Measurements from ENCODE around the gene GRM1. TPM values are rescaled to one million over a fixed set of nuclear protein-coding genes. Genes with fewer than 3 reads are reported as not detected.

Gene GRM1
- total and polyA plus RNA-seq, 4 experiments from 2014 or later = not detected

DNA sequence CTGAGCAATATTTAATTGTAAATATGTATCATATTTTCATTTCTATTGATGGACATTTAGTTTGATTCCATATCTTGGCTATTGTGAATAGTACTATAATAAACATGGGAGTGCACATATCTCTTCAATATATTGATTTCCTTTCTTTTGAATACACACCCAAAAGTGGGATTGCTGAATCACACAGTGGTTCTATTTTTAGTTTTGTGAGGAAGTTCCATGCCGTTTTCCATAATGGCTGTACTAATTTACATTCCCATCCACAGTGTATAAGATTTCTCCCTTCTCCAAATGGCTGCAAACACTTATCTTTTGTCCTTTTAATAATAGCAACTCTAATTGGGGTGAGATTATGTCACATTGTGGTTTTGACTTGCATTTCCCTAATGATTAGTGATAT lies 428.0 kb downstream of the GRM1 start:
- Mint-ChIP-seq H3K27me3 (no peaks in the 10 kb centered on the region), H3K9me3 (peaks cover 0 to 41% (median 18%) of the 10 kb centered on the region in 8 donors), H3K36me3 (no peaks in the 10 kb centered on the region), H3K4me1 (no peaks in the 10 kb centered on the region), H3K27ac (no peak overlapping the region), H3K4me3 (no peak overlapping the region)
- CTCF ChIA-PET (ENCODE audit: partially characterized antibody) = no interaction called here
- no peak for DNase-seq
- intact Hi-C loops (cut with micrococcal nuclease) = no loop called here
- Histone ChIP-seq H3K36me3 (ENCODE audit: insufficient read depth, low read length) (no peaks in the 10 kb centered on the region), H3K27ac (ENCODE audit: low read depth, low read length) (no peak overlapping the region), H3K27me3 (ENCODE audit: insufficient read depth, low read length) (no peaks in the 10 kb centered on the region), H3K9me3 (ENCODE audit: control insufficient read depth in 1 of 2, low read length in 2 of 2) (no peaks in the 10 kb centered on the region), H3K4me1 (ENCODE audit: insufficient read depth, low read length) (no peaks in the 10 kb centered on the region), H3K4me3 (ENCODE audit: low read length in 2 of 2) (no peak overlapping the region)
- POLR2A ChIA-PET (ENCODE audit: partially characterized antibody) = no interaction called here

- no peaks in the 10 kb centered on the region for H3K4me1 Mint-ChIP-seq
- H3K9me3 Mint-ChIP-seq = peaks cover 0 to 43% (median 20%) of the 10 kb centered on the region in 8 donors
- no peak for DNase-seq
- CTCF ChIA-PET (ENCODE audit: partially characterized antibody) = no interaction called here
- H3K4me3 Mint-ChIP-seq = no peak overlapping the region
- no peak overlapping the region for H3K27ac ChIP-seq (ENCODE audit: low read depth, low read length)
- H3K27ac Mint-ChIP-seq = no peak overlapping the region
- no peak overlapping the region for H3K4me3 ChIP-seq (ENCODE audit: low read length in 2 of 2)
- no peaks in the 10 kb centered on the region for H3K36me3 ChIP-seq (ENCODE audit: insufficient read depth, low read length)
- POLR2A ChIA-PET (ENCODE audit: partially characterized antibody) = no interaction called here
- H3K36me3 Mint-ChIP-seq = no peaks in the 10 kb centered on the region
- no peaks in the 10 kb centered on the region for H3K27me3 ChIP-seq (ENCODE audit: insufficient read depth, low read length)
- no peaks in the 10 kb centered on the region for H3K4me1 ChIP-seq (ENCODE audit: insufficient read depth, low read length)
- intact Hi-C loops (cut with micrococcal nuclease) = no loop called here
- H3K27me3 Mint-ChIP-seq = no peaks in the 10 kb centered on the region
- no peaks in the 10 kb centered on the region for H3K9me3 ChIP-seq (ENCODE audit: control insufficient read depth in 1 of 2, low read length in 2 of 2)
Observed at GRCh38 chr6:146460941-146461340, 432.1 kb downstream of the GRM1 start.

GRCh38 chr6:146470091-146470770 lies 441.4 kb downstream of the GRM1 start:
- POLR2A ChIA-PET (ENCODE audit: partially characterized antibody) = no interaction called here
- intact Hi-C loops (cut with micrococcal nuclease) = no loop called here
- H3K9me3 ChIP-seq (ENCODE audit: control insufficient read depth in 1 of 2, low read length in 2 of 2) = no peaks in the 10 kb centered on the region
- H3K27me3 ChIP-seq (ENCODE audit: insufficient read depth, low read length) = no peaks in the 10 kb centered on the region
- H3K27ac ChIP-seq (ENCODE audit: low read depth, low read length) = no peak overlapping the region
- Mint-ChIP-seq H3K27ac (no peak overlapping the region), H3K4me1 (no peaks in the 10 kb centered on the region), H3K27me3 (no peaks in the 10 kb centered on the region), H3K4me3 (no peak overlapping the region), H3K9me3 (peaks cover 0 to 6% (median 0%) of the 10 kb centered on the region in 8 donors), H3K36me3 (no peaks in the 10 kb centered on the region)
- no peaks in the 10 kb centered on the region for H3K36me3 ChIP-seq (ENCODE audit: insufficient read depth, low read length)
- DNase-seq = no peak
- no peaks in the 10 kb centered on the region for H3K4me1 ChIP-seq (ENCODE audit: insufficient read depth, low read length)
- CTCF ChIA-PET (ENCODE audit: partially characterized antibody) = interaction anchor here (1.2 kb wide), 1 partner anchor 8 kb away, joined by 3 read pairs; no protein-coding TSS in a partner anchor
- H3K4me3 ChIP-seq (ENCODE audit: low read length in 2 of 2) = no peak overlapping the region

- H3K4me3 ChIP-seq (ENCODE audit: low read length in 2 of 2) = no peak overlapping the region
- no peaks in the 10 kb centered on the region for H3K36me3 ChIP-seq (ENCODE audit: insufficient read depth, low read length)
- intact Hi-C loops (cut with micrococcal nuclease) = no loop called here
- no peak for DNase-seq
- no peaks in the 10 kb centered on the region for H3K36me3 Mint-ChIP-seq
- ChIA-PET CTCF (ENCODE audit: partially characterized antibody) (no interaction called here), POLR2A (ENCODE audit: partially characterized antibody) (no interaction called here)
- H3K27ac Mint-ChIP-seq = peak overlapping the region in 1 of 7 donors; percentile 19
- no peak overlapping the region for H3K27ac ChIP-seq (ENCODE audit: low read depth, low read length)
- H3K4me3 Mint-ChIP-seq = no peak overlapping the region
- no peaks in the 10 kb centered on the region for H3K27me3 Mint-ChIP-seq
- no peaks in the 10 kb centered on the region for H3K9me3 ChIP-seq (ENCODE audit: control insufficient read depth in 1 of 2, low read length in 2 of 2)
- peaks cover 0 to 6% (median under 1%) of the 10 kb centered on the region in 8 donors for H3K9me3 Mint-ChIP-seq
- no peaks in the 10 kb centered on the region for H3K27me3 ChIP-seq (ENCODE audit: insufficient read depth, low read length)
- H3K4me1 ChIP-seq (ENCODE audit: insufficient read depth, low read length) = no peaks in the 10 kb centered on the region
- H3K4me1 Mint-ChIP-seq = no peaks in the 10 kb centered on the region
Observed at GRCh38 chr6:146472918-146473317, 444.1 kb downstream of the GRM1 start.

DNA sequence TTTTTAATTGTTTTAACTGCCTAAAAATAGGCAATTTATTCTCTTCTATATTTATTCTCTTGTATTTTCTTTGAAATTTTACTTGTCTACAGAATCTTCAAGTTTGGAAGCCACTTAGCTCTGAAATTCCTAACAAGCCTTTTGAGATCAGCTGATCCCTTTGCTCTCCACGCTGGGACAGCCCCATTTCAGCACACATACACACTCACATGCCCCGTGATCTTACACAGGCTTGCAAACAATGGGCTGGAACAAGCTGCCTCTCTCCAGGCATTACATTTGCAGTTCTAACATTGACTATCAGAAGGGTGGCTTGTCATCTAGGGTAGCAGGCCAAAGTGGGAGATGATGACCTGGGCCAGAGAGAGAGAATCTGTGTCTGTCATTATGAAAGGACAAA lies 452.7 kb downstream of the GRM1 start:
- no peaks in the 10 kb centered on the region for H3K27me3 ChIP-seq (ENCODE audit: insufficient read depth, low read length)
- DNase-seq = no peak
- H3K36me3 ChIP-seq (ENCODE audit: insufficient read depth, low read length) = no peaks in the 10 kb centered on the region
- no peaks in the 10 kb centered on the region for H3K36me3 Mint-ChIP-seq
- ChIA-PET POLR2A (ENCODE audit: partially characterized antibody) (no interaction called here), CTCF (ENCODE audit: partially characterized antibody) (no interaction called here)
- no peak overlapping the region for H3K27ac Mint-ChIP-seq
- H3K9me3 ChIP-seq (ENCODE audit: control insufficient read depth in 1 of 2, low read length in 2 of 2) = no peaks in the 10 kb centered on the region
- intact Hi-C loops (cut with micrococcal nuclease) = no loop called here
- H3K4me3 ChIP-seq (ENCODE audit: low read length in 2 of 2) = no peak overlapping the region
- H3K4me1 ChIP-seq (ENCODE audit: insufficient read depth, low read length) = no peaks in the 10 kb centered on the region
- H3K27ac ChIP-seq (ENCODE audit: low read depth, low read length) = no peak overlapping the region
- no peaks in the 10 kb centered on the region for H3K4me1 Mint-ChIP-seq
- H3K4me3 Mint-ChIP-seq = no peak overlapping the region
- H3K27me3 Mint-ChIP-seq = no peaks in the 10 kb centered on the region
- H3K9me3 Mint-ChIP-seq = peaks cover 0 to 14% (median 5%) of the 10 kb centered on the region in 8 donors

DNA sequence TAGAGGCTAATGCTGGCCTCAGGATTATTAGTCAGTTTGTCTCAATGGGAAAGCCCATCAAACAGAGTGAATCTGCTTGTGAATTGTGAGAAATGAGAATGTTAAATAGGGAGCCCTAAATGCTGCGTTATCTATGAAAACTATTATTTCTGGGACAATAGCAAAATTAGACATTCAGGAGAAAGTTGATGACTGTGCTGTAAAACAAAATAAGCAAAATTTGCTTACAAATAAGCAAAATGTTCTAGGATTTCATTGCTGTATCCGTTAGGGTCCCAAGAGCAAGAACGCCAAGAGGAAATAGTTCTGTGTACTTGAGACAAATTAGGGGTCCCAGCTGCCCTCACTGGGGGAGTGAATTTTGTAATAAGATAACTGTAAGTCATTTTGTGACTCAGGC lies 455.5 kb downstream of the GRM1 start:
- Mint-ChIP-seq H3K36me3 (no peaks in the 10 kb centered on the region), H3K27ac (no peak overlapping the region), H3K4me1 (no peaks in the 10 kb centered on the region), H3K27me3 (no peaks in the 10 kb centered on the region), H3K9me3 (peaks cover 0 to 11% (median 4%) of the 10 kb centered on the region in 8 donors), H3K4me3 (no peak overlapping the region)
- CTCF ChIA-PET (ENCODE audit: partially characterized antibody) = no interaction called here
- Histone ChIP-seq H3K27ac (ENCODE audit: low read depth, low read length) (no peak overlapping the region), H3K27me3 (ENCODE audit: insufficient read depth, low read length) (no peaks in the 10 kb centered on the region), H3K4me3 (ENCODE audit: low read length in 2 of 2) (no peak overlapping the region), H3K9me3 (ENCODE audit: control insufficient read depth in 1 of 2, low read length in 2 of 2) (no peaks in the 10 kb centered on the region), H3K36me3 (ENCODE audit: insufficient read depth, low read length) (no peaks in the 10 kb centered on the region), H3K4me1 (ENCODE audit: insufficient read depth, low read length) (no peaks in the 10 kb centered on the region)
- DNase-seq = no peak
- POLR2A ChIA-PET (ENCODE audit: partially characterized antibody) = no interaction called here
- intact Hi-C loops (cut with micrococcal nuclease) = no loop called here
